HCT116 (cell line): ENCODE measurements around the gene TRIM67. TPM values are rescaled to one million over a fixed set of nuclear protein-coding genes. Genes with fewer than 3 reads are reported as not detected.

Experiments
- ATAC-seq: fragments of 200-7000 bp; cut with Tn5 transposase; 2 replicates; pipeline ENCODE4 v1.9.1; 2020; ENCODE audit warnings: mild to moderate bottlenecking, moderate library complexity
- BruUV-seq: library from RNA; stranded (reverse); fragments of 400-500 nt; replicated peaks from 2 replicates; lab custom pipeline; 2021; lab: Mats Ljungman, UMichigan
- CTCF ChIA-PET: fragments of 300-600 bp; sonication (Branson Sonifier 250); formaldehyde crosslinking; loops from one replicate; lab custom pipeline; 2021; ENCODE audit warnings: antibody characterized with exemption; lab: Charles Lee
- POLR2A ChIA-PET: fragments of 300-600, 350-600 bp; sonication (Branson Sonifier 250); formaldehyde crosslinking; loops from one replicate; lab custom pipeline; 2021; ENCODE audit warnings: antibody characterized with exemption; lab: Charles Lee
- RAD21 ChIA-PET, 2 experiments: fragments of 300-600 bp; sonication (Branson Sonifier 250); formaldehyde crosslinking; loops; one replicate each; lab custom pipeline; 2023; ENCODE audit warnings: low total read pairs in 2 of 2; ENCODE audit not compliant: uncharacterized antibody in 2 of 2, unreplicated experiment in 2 of 2, low non-redundant PET in 1 of 2; lab: Charles Lee
- DNase-seq: peaks from one replicate; pipeline ENCODE4 v3.0.0-alpha.2; 2010; ENCODE audit warnings: low read depth, low spot score
- H2AFZ ChIP-seq: fragments of 200-600 bp; shearing (Covaris generic), sonication (generic); 2 replicates; pipeline ENCODE4 v1.6.1; 2017; ENCODE audit warnings: low read depth, mixed run types, mixed read lengths, antibody characterized with exemption, low read length; ENCODE audit not compliant: poor library complexity, severe bottlenecking
- H3K27ac ChIP-seq: 2 replicates; pipeline ENCODE4 v1.5.1; 2012; ENCODE audit warnings: low read depth, low read length
- H3K27me3 ChIP-seq: fragments of 200-600 bp; sonication (generic); 2 replicates; pipeline ENCODE4 v1.6.1; 2016; ENCODE audit warnings: mixed run types, low read length, mixed read lengths; ENCODE audit not compliant: insufficient read depth
- H3K36me3 ChIP-seq, 2 experiments: fragments of 200-500 bp in 1 of 2; fragments of 200-600 bp in 1 of 2; sonication (Bioruptor generic) in 1 of 2; sonication (generic) in 1 of 2; 2 replicates each; pipeline versions ENCODE4 v1.5.1 to v1.6.1; 2014 to 2016; ENCODE audit warnings: low read length in 2 of 2, inconsistent platforms in 1 of 2, mixed read lengths in 1 of 2, mixed run types in 1 of 2; ENCODE audit not compliant: insufficient read depth in 2 of 2, control insufficient read depth in 1 of 2
- H3K4me1 ChIP-seq, 2 experiments: fragments of 200-600 bp in 1 of 2; sonication (generic) in 1 of 2; 2 replicates each; pipeline versions ENCODE4 v1.5.1 to v1.6.1; 2012 to 2017; ENCODE audit warnings: low read length in 2 of 2, inconsistent platforms in 1 of 2, mild to moderate bottlenecking in 1 of 2, mixed read lengths in 1 of 2, mixed run types in 1 of 2, moderate library complexity in 1 of 2; ENCODE audit not compliant: insufficient read depth in 2 of 2, control insufficient read depth in 1 of 2
- H3K4me2 ChIP-seq: fragments of 200-600 bp; sonication (generic); 2 replicates; pipeline ENCODE4 v1.6.1; 2017; ENCODE audit warnings: mixed run types, low read length, mixed read lengths
- H3K4me3 ChIP-seq, 2 experiments: fragments of 200-600 bp in 1 of 2; sonication (generic) in 1 of 2; replicated peaks in 1 of 2; 2 replicates each; pipeline ENCODE4 v1.5.1; 2011 to 2016; ENCODE audit warnings: low read length in 2 of 2, control low read depth in 1 of 2, low read depth in 1 of 2, mild to moderate bottlenecking in 1 of 2, mixed read lengths in 1 of 2, mixed run types in 1 of 2
- H3K79me2 ChIP-seq: fragments of 200-600 bp; sonication (generic); 2 replicates; pipeline ENCODE4 v1.6.1; 2017; ENCODE audit warnings: mild to moderate bottlenecking, mixed run types, low read length, moderate library complexity, mixed read lengths; ENCODE audit not compliant: insufficient read depth
- H3K9ac ChIP-seq: fragments of 200-600 bp; sonication (generic); 2 replicates; pipeline ENCODE4 v1.6.1; 2016; ENCODE audit warnings: low read length, mixed read lengths
- H3K9me2 ChIP-seq: fragments of 200-600 bp; sonication (generic), shearing (Covaris generic); 2 replicates; pipeline ENCODE4 v1.6.1; 2017; ENCODE audit warnings: mixed run types, mild to moderate bottlenecking, moderate library complexity; ENCODE audit not compliant: insufficient read depth
- H3K9me3 ChIP-seq, 2 experiments: fragments of 200-500 bp in 1 of 2; fragments of 200-600 bp in 1 of 2; sonication (Bioruptor generic) in 1 of 2; sonication (generic) in 1 of 2; 2 replicates each; pipeline ENCODE4 v1.6.1; 2014 to 2017; ENCODE audit warnings: low read length in 2 of 2, mixed read lengths in 2 of 2, inconsistent platforms in 1 of 2, low read depth in 1 of 2, mild to moderate bottlenecking in 1 of 2, mixed run types in 1 of 2, moderate library complexity in 1 of 2; ENCODE audit not compliant: control insufficient read depth in 1 of 2, insufficient read depth in 1 of 2
- H4K20me1 ChIP-seq: fragments of 200-600 bp; sonication (generic), shearing (Covaris generic); 2 replicates; pipeline ENCODE4 v1.6.1; 2017; ENCODE audit warnings: mixed run types, mild to moderate bottlenecking, moderate library complexity; ENCODE audit not compliant: insufficient read depth
- CBX3 ChIP-seq: IDR thresholded peaks from 2 replicates; pipeline ENCODE4 v1.6.1; 2012; ENCODE audit warnings: low read depth
- CEBPB ChIP-seq: IDR thresholded peaks from 2 replicates; pipeline ENCODE4 v1.6.1; 2012; ENCODE audit warnings: low read depth
- EGR1 ChIP-seq: IDR thresholded peaks from 2 replicates; pipeline ENCODE4 v1.6.1; 2012; ENCODE audit warnings: low read depth
- ELF1 ChIP-seq: IDR thresholded peaks from 2 replicates; pipeline ENCODE4 v1.6.1; 2012; ENCODE audit warnings: low read depth, borderline replicate concordance
- EZH2phosphoT487 ChIP-seq: fragments of 200-600 bp; IDR thresholded peaks from 2 replicates; pipeline ENCODE4 v1.6.1; 2018; ENCODE audit warnings: antibody characterized with exemption, borderline replicate concordance
- FOSL1 ChIP-seq: IDR thresholded peaks from 2 replicates; pipeline ENCODE4 v1.6.1; 2012; ENCODE audit warnings: low read depth
- JUND ChIP-seq: IDR thresholded peaks from 2 replicates; pipeline ENCODE4 v1.6.1; 2012
- POLR2A ChIP-seq: IDR thresholded peaks from 2 replicates; pipeline ENCODE4 v1.7.0; 2011; ENCODE audit warnings: borderline replicate concordance; ENCODE audit not compliant: insufficient read depth, insufficient read length; ENCODE audit errors: extremely low read depth
- POLR2AphosphoS5 ChIP-seq: IDR thresholded peaks from 2 replicates; pipeline ENCODE4 v1.6.1; 2011; ENCODE audit warnings: mild to moderate bottlenecking, low read depth, low read length, moderate library complexity
- RAD21 ChIP-seq: IDR thresholded peaks from 2 replicates; pipeline ENCODE4 v1.6.1; 2012; ENCODE audit warnings: low read depth, mild to moderate bottlenecking
- SIN3A ChIP-seq: IDR thresholded peaks from 2 replicates; pipeline ENCODE4 v1.6.1; 2012; ENCODE audit warnings: low read depth
- SP1 ChIP-seq: IDR thresholded peaks from 2 replicates; pipeline ENCODE4 v1.6.1; 2012; ENCODE audit warnings: low read depth
- SRF ChIP-seq: IDR thresholded peaks from 2 replicates; pipeline ENCODE4 v1.6.1; 2012; ENCODE audit warnings: low read depth
- YY1 ChIP-seq: IDR thresholded peaks from 2 replicates; pipeline ENCODE4 v1.6.1; 2011; ENCODE audit warnings: low read length, low read depth, moderate library complexity, mild to moderate bottlenecking; ENCODE audit not compliant: insufficient replicate concordance; ENCODE audit errors: extremely low read depth
- ZNF274 ChIP-seq: fragments of 200-500 bp; sonication (Bioruptor generic); IDR thresholded peaks from 2 replicates; pipeline ENCODE4 v1.6.1; 2014; ENCODE audit warnings: mild to moderate bottlenecking, low read depth, low read length, inconsistent platforms
- intact Hi-C: fragments of 100-400 bp; cut with micrococcal nuclease; formaldehyde crosslinking; loops from 2 replicates; pipeline ENCODE4 v1.10.0; 2022
- total RNA-seq: library from RNA; stranded (reverse); gene quantifications from one replicate; pipeline ENCODE4 v1.2.1, GENCODE V29; 2021; ENCODE audit not compliant: unreplicated experiment
- TF ChIP-seq, protein P1 (sequence below): IDR thresholded peaks from 2 replicates; pipeline ENCODE4 v1.6.1; 2011; ENCODE audit warnings: mild to moderate bottlenecking, low read length, moderate library complexity; ENCODE audit not compliant: insufficient replicate concordance; ENCODE audit errors: extremely low read depth
- TF ChIP-seq, protein P2 (sequence below): IDR thresholded peaks from 2 replicates; pipeline ENCODE4 v1.6.1; 2012; ENCODE audit warnings: low read depth
- TF ChIP-seq, protein P3 (sequence below), 3 experiments: fragments of 200-600 bp in 1 of 3; sonication (generic) in 1 of 3; IDR thresholded peaks in 2 of 3; conservative IDR thresholded peaks in 1 of 3; 2 replicates each; pipeline ENCODE4 v1.5.1; 2012 to 2017; ENCODE audit warnings: low read depth in 2 of 3, low read length in 2 of 3, antibody characterized with exemption in 1 of 3, borderline replicate concordance in 1 of 3, control low read depth in 1 of 3, mild to moderate bottlenecking in 1 of 3, mixed read lengths in 1 of 3, mixed run types in 1 of 3, moderate library complexity in 1 of 3; ENCODE audit not compliant: insufficient read depth in 1 of 3

Gene TRIM67
- total RNA-seq, 1 experiment from 2014 or later, result 0.02 TPM

DNA sequence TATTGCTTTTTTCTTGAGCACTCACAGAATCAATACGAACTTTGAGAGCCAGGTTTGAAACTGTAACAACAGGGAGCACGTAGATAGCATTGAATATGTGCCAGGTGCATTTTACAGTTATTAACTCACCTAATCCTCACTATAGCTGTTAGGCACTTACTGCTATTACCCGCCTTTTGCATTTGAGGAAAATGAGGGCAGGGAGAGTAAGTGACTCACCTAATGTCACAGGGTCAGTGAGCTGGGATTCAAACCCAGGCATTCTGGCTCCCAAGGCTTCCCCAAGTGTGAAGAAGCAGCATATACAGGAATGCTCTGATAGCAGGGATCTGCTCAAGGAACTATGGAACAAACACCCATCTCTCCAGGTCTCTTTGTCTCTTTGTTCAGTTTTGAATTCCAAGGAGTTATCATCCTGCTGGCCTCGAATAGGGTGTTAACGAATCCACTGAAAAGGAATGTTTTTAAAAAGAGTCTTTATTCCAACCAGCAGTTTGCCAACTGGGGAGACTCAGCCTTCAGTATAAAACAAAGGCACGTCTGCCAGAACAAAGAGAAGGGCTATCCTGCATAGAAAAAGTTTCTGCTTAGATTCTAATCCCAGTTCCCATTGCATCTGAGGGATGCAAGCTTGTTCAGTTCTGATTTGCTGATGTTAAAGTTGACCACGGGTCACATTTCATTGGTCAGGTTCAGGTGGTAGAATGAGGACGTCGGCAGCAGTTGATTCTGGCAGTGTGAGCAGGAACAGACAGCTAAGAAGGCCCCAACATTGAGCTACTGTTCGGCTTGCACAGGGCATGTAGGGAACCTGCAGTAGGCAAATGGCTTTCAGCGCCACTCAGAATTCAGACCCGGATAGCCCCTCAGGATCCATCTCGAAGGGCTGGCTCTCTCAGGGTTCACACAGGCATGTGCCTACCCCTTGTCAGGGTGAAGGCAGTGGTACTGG, 22.1 kb downstream of the TRIM67 start:
- Histone ChIP-seq H3K9me3 (no peaks in the 10 kb centered on the region; a peak in 1 of 4 replicates), H3K27ac (no peak overlapping the region), H3K36me3 (no peaks in the 10 kb centered on the region), H3K4me1 (0 out of 4 replicates have a peak, but pooled peaks cover 0 to 2% of the 10 kb centered on the region in 2 experiments), H3K4me3 (no peak overlapping the region), H4K20me1 (no peaks in the 10 kb centered on the region), H3K79me2 (no peaks in the 10 kb centered on the region), H3K9ac (no peak overlapping the region), H3K4me2 (no peak overlapping the region), H3K27me3 (peaks cover 23% of the 10 kb centered on the region), H2AFZ (no peak overlapping the region), H3K9me2 (no peaks in the 10 kb centered on the region)
- DNase-seq (no peak), ATAC-seq (no peak)
- TF ChIP-seq CBX3, result no peak
- TF ChIP-seq, protein P1, sequence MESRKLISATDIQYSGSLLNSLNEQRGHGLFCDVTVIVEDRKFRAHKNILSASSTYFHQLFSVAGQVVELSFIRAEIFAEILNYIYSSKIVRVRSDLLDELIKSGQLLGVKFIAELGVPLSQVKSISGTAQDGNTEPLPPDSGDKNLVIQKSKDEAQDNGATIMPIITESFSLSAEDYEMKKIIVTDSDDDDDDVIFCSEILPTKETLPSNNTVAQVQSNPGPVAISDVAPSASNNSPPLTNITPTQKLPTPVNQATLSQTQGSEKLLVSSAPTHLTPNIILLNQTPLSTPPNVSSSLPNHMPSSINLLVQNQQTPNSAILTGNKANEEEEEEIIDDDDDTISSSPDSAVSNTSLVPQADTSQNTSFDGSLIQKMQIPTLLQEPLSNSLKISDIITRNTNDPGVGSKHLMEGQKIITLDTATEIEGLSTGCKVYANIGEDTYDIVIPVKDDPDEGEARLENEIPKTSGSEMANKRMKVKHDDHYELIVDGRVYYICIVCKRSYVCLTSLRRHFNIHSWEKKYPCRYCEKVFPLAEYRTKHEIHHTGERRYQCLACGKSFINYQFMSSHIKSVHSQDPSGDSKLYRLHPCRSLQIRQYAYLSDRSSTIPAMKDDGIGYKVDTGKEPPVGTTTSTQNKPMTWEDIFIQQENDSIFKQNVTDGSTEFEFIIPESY, result no peak
- no peak for TF ChIP-seq FOSL1
- TF ChIP-seq, protein P2, sequence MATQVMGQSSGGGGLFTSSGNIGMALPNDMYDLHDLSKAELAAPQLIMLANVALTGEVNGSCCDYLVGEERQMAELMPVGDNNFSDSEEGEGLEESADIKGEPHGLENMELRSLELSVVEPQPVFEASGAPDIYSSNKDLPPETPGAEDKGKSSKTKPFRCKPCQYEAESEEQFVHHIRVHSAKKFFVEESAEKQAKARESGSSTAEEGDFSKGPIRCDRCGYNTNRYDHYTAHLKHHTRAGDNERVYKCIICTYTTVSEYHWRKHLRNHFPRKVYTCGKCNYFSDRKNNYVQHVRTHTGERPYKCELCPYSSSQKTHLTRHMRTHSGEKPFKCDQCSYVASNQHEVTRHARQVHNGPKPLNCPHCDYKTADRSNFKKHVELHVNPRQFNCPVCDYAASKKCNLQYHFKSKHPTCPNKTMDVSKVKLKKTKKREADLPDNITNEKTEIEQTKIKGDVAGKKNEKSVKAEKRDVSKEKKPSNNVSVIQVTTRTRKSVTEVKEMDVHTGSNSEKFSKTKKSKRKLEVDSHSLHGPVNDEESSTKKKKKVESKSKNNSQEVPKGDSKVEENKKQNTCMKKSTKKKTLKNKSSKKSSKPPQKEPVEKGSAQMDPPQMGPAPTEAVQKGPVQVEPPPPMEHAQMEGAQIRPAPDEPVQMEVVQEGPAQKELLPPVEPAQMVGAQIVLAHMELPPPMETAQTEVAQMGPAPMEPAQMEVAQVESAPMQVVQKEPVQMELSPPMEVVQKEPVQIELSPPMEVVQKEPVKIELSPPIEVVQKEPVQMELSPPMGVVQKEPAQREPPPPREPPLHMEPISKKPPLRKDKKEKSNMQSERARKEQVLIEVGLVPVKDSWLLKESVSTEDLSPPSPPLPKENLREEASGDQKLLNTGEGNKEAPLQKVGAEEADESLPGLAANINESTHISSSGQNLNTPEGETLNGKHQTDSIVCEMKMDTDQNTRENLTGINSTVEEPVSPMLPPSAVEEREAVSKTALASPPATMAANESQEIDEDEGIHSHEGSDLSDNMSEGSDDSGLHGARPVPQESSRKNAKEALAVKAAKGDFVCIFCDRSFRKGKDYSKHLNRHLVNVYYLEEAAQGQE, result no peak
- no peak for TF ChIP-seq YY1
- no peak for TF ChIP-seq SRF
- no peak for TF ChIP-seq POLR2AphosphoS5
- TF ChIP-seq ELF1, result no peak
- no peak for TF ChIP-seq EZH2phosphoT487
- no peak for TF ChIP-seq RAD21
- TF ChIP-seq, protein P3, sequence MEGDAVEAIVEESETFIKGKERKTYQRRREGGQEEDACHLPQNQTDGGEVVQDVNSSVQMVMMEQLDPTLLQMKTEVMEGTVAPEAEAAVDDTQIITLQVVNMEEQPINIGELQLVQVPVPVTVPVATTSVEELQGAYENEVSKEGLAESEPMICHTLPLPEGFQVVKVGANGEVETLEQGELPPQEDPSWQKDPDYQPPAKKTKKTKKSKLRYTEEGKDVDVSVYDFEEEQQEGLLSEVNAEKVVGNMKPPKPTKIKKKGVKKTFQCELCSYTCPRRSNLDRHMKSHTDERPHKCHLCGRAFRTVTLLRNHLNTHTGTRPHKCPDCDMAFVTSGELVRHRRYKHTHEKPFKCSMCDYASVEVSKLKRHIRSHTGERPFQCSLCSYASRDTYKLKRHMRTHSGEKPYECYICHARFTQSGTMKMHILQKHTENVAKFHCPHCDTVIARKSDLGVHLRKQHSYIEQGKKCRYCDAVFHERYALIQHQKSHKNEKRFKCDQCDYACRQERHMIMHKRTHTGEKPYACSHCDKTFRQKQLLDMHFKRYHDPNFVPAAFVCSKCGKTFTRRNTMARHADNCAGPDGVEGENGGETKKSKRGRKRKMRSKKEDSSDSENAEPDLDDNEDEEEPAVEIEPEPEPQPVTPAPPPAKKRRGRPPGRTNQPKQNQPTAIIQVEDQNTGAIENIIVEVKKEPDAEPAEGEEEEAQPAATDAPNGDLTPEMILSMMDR (IDR thresholded peaks at IDR 0.05 in 2 of 3, conservative IDR thresholded peaks at IDR 0.05 in 1 of 3; ENCODE audit: borderline replicate concordance in 1 of 3, insufficient read depth in 1 of 3, low read depth in 2 of 3, low read length in 2 of 3), result no peak
- no peak for TF ChIP-seq JUND
- no peak for TF ChIP-seq SIN3A
- no peak for TF ChIP-seq ZNF274
- TF ChIP-seq POLR2A, result no peak
- TF ChIP-seq CEBPB, result no peak
- TF ChIP-seq EGR1, result no peak
- no peak for TF ChIP-seq SP1
- BruUV-seq, result no TSS peak
- intact Hi-C loops, result no loop called here
- POLR2A ChIA-PET, result no interaction called here
- CTCF ChIA-PET, result no interaction called here
- RAD21 ChIA-PET, result no interaction called here
